ENCODE data around the gene CNDP2.

CNDP2 gene

DNA sequence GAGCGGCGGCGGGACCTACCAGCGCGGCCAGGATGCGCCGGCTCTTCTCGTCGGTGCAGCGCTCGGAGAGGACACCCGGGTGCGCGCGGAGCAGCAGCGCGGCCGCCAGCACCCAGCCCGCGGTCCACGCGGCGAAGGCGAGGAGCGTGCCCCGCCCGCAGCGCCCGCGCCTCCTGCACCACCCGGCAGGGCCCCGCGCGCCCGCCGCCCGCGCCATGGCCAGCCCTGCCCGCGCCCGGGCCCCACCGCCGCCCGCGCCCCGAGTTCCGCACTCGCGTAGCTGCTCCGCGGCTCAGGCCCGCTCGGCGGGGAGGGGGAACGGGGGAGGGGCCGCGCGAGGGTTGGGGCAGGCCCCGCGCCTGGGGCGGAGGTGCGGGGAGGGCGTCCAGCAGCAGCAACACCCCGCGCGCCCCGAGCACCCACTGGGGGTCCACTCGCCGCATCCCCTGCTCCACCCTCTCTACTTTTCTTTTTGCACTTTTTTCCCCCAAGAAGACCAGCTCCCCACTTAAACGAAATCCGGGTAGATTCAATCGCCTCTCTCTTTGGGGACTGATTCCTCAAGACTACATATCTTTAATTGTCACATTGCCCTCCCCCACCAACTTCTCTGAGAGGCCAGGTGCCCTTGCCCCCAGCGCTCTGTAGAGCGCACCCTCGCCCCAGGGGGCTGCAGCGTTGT, 39.0 kb upstream of the CNDP2 start, which contains the start of gene DIPK1C:
DIPK1C (minus strand) TSS at position 266 of the 682 bp plus-strand sequence; CDS start at position 217, 49 bp downstream.
- DNase-seq (ENCODE audit: low read depth) = no peak
- no peak for TF ChIP-seq MYC (IDR thresholded peaks at IDR 0.05; ENCODE audit: low read depth, low read length)
- TF ChIP-seq, protein P1, sequence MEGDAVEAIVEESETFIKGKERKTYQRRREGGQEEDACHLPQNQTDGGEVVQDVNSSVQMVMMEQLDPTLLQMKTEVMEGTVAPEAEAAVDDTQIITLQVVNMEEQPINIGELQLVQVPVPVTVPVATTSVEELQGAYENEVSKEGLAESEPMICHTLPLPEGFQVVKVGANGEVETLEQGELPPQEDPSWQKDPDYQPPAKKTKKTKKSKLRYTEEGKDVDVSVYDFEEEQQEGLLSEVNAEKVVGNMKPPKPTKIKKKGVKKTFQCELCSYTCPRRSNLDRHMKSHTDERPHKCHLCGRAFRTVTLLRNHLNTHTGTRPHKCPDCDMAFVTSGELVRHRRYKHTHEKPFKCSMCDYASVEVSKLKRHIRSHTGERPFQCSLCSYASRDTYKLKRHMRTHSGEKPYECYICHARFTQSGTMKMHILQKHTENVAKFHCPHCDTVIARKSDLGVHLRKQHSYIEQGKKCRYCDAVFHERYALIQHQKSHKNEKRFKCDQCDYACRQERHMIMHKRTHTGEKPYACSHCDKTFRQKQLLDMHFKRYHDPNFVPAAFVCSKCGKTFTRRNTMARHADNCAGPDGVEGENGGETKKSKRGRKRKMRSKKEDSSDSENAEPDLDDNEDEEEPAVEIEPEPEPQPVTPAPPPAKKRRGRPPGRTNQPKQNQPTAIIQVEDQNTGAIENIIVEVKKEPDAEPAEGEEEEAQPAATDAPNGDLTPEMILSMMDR (IDR thresholded peaks at IDR 0.05; ENCODE audit: low read depth, low read length) = no peak
- no peak for TF ChIP-seq POLR2A (IDR thresholded peaks at IDR 0.05; ENCODE audit: extremely low read depth, insufficient read length)
- TF ChIP-seq, protein P2, sequence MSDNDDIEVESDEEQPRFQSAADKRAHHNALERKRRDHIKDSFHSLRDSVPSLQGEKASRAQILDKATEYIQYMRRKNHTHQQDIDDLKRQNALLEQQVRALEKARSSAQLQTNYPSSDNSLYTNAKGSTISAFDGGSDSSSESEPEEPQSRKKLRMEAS (IDR thresholded peaks at IDR 0.05; ENCODE audit: low read depth, low read length) = no peak
- H3K4me3 ChIP-seq (ENCODE audit: low read depth, low read length) = no peak within 1 kb of the TSS

DNA sequence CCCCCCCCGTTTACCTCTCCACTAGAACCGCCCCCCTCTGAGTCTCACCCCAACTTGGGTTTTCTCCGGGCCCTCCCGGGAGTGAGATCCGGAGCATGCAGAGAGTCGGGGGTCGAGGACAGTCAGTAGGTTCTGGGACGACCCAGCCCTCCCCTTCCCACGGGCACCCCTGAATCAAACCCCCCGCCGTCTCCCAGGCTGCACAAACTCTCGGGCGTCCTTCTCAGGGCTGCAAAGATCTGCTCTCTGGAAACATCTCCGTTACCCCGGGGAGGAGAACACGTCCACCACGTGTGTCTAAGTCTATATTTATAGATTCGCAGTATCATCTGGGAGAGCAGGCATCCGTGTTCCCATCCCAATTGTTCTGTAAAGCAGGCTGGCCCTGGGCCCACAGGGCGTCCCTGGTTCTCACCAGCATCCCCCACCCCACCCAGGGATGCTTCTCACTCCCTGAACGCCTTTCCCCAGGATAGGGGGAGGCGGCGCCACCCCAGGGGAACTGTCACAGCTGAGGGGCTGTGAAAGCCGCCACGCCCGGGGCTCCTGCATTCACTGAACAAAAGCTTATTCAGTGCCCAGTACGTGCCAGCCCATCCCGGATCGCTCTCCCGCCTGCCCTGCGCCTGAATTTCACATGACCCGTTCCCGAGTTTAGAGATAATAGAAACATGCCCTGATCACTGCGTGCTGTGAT, 38.3 kb upstream of the CNDP2 start:
- no peak for DNase-seq (ENCODE audit: low read depth)
- H3K4me3 ChIP-seq (ENCODE audit: low read depth, low read length) = no peak overlapping the region
- TF ChIP-seq, protein P1 (IDR thresholded peaks at IDR 0.05; ENCODE audit: low read depth, low read length) = no peak
- TF ChIP-seq MYC (IDR thresholded peaks at IDR 0.05; ENCODE audit: low read depth, low read length) = no peak
- TF ChIP-seq, protein P2 (IDR thresholded peaks at IDR 0.05; ENCODE audit: low read depth, low read length) = no peak
- TF ChIP-seq POLR2A (IDR thresholded peaks at IDR 0.05; ENCODE audit: extremely low read depth, insufficient read length) = no peak

DNA sequence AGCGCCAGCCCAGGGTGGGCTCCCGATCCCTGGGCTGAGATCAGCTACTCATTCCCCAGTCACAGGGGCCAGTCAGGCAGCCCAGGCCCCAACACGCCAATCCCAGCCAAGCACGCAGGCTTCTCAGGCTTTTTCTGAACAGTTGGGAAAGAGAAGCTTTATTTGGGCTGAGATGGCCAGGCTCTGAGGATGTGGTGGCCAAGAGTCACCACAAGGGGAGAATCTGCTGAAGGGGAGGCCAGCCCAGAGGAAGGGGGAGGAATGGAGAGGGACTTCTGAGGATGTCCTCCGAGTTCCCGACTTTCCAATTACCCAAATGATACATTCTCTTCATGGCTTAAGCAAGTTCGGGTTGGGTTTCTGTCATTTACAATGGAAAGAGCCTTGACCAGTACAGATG, 36.3 kb upstream of the CNDP2 start:
- H3K4me3 ChIP-seq (ENCODE audit: low read depth, low read length) = no peak overlapping the region
- DNase-seq (ENCODE audit: low read depth) = no peak
- TF ChIP-seq MYC (IDR thresholded peaks at IDR 0.05; ENCODE audit: low read depth, low read length) (no peak), POLR2A (IDR thresholded peaks at IDR 0.05; ENCODE audit: extremely low read depth, insufficient read length) (no peak)
- TF ChIP-seq, protein P2 (IDR thresholded peaks at IDR 0.05; ENCODE audit: low read depth, low read length) = no peak
- TF ChIP-seq, protein P1 (IDR thresholded peaks at IDR 0.05; ENCODE audit: low read depth, low read length) = no peak

DNA sequence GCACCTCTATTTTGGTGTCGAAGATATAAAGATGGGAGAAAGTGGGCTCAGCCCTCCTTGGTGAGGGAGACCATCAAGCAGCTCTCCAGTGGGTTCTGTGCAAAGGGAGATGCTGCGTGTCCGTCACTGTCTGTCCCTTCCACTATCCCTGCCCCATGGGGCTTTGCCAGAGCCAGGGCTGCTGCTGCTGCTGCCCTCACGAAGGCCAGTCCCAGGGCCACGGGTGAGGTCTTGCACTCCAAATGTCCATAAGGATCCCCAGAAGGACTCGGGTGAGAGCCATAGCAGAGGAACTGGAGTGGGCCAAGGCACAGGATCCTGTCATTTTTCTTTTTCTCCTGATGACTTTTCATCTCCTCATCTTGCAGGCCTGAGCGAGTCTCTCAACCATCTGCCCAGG, 35.3 kb upstream of the CNDP2 start:
- TF ChIP-seq, protein P1 (IDR thresholded peaks at IDR 0.05; ENCODE audit: low read depth, low read length) = no peak
- TF ChIP-seq, protein P2 (IDR thresholded peaks at IDR 0.05; ENCODE audit: low read depth, low read length) = no peak
- TF ChIP-seq POLR2A (IDR thresholded peaks at IDR 0.05; ENCODE audit: extremely low read depth, insufficient read length) (no peak), MYC (IDR thresholded peaks at IDR 0.05; ENCODE audit: low read depth, low read length) (no peak)
- DNase-seq (ENCODE audit: low read depth) = no peak
- no peak overlapping the region for H3K4me3 ChIP-seq (ENCODE audit: low read depth, low read length)

DNA sequence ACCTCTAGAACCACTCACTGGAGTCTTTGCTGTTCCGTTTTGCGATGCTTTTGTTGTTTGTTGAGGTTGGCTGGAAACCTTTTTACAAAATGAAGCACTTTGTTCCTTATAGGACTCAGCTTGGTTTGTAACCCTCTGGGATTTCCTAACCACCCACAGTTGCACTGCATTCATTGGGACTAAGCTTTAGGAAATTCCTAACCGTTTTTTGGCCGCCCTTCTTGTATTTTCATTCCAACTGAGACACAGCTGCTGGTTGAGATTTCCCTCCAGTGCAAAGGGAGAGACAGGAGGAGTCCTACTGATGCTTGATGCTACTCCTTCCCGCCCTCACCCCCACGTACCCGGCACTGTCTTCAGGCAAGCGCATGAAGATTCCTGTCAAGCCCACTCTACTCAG, 32.9 kb upstream of the CNDP2 start:
- DNase-seq (ENCODE audit: low read depth) = no peak
- no peak overlapping the region for H3K4me3 ChIP-seq (ENCODE audit: low read depth, low read length)
- TF ChIP-seq POLR2A (IDR thresholded peaks at IDR 0.05; ENCODE audit: extremely low read depth, insufficient read length) (no peak), MYC (IDR thresholded peaks at IDR 0.05; ENCODE audit: low read depth, low read length) (no peak)
- TF ChIP-seq, protein P2 (IDR thresholded peaks at IDR 0.05; ENCODE audit: low read depth, low read length) = no peak
- TF ChIP-seq, protein P1 (IDR thresholded peaks at IDR 0.05; ENCODE audit: low read depth, low read length) = no peak
